ENCODE data around the gene ATOSA. TPM values are rescaled to one million over a fixed set of nuclear protein-coding genes. Genes with fewer than 3 reads are reported as not detected.

Gene ATOSA
- total RNA-seq, 4 donors from 2014 or later: 32.6 to 105 (median 64.3) TPM

DNA sequence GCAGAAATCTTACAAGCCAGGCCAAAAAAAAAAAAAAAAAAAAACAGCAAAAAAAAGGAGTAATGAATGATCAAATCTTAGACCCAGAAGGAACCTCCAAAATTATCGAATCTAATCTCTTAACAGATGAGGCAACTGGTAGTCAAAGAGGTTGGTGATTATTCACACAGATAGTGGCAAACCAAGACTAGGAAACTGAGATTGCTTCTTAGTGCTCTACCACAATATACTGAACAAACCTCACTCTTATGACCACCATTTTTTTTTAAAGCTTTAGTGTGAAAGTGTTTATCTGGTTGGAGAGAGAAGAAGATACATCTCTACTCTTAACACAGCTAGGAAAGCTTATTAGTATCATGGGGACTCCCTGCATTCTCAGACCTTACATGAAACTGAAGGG, 17.3 kb downstream of the ATOSA start:
- TF ChIP-seq EP300 (IDR thresholded peaks at IDR 0.05): no peak
- no peak for TF ChIP-seq POLR2A (IDR thresholded peaks at IDR 0.05)
- no peak for TF ChIP-seq POLR2AphosphoS5 (IDR thresholded peaks at IDR 0.05)
- TF ChIP-seq, protein P1, sequence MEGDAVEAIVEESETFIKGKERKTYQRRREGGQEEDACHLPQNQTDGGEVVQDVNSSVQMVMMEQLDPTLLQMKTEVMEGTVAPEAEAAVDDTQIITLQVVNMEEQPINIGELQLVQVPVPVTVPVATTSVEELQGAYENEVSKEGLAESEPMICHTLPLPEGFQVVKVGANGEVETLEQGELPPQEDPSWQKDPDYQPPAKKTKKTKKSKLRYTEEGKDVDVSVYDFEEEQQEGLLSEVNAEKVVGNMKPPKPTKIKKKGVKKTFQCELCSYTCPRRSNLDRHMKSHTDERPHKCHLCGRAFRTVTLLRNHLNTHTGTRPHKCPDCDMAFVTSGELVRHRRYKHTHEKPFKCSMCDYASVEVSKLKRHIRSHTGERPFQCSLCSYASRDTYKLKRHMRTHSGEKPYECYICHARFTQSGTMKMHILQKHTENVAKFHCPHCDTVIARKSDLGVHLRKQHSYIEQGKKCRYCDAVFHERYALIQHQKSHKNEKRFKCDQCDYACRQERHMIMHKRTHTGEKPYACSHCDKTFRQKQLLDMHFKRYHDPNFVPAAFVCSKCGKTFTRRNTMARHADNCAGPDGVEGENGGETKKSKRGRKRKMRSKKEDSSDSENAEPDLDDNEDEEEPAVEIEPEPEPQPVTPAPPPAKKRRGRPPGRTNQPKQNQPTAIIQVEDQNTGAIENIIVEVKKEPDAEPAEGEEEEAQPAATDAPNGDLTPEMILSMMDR (IDR thresholded peaks at IDR 0.05): no peak
- ATAC-seq: no peak
- Histone ChIP-seq H3K4me3 (no peak overlapping the region), H3K4me1 (peaks cover 13 to 71% (median 14%) of the 10 kb centered on the region in 3 donors), H3K27me3 (no peaks in the 10 kb centered on the region), H3K9me3 (no peaks in the 10 kb centered on the region), H3K27ac (no peak overlapping the region), H3K36me3 (peaks cover 4 to 78% of the 10 kb centered on the region in 2 donors)
- WGBS, 2 donors (ENCODE audit: low coverage in 1 of 2): 86 to 90% methylated on average over 1 of the region's 1 CpG

DNA sequence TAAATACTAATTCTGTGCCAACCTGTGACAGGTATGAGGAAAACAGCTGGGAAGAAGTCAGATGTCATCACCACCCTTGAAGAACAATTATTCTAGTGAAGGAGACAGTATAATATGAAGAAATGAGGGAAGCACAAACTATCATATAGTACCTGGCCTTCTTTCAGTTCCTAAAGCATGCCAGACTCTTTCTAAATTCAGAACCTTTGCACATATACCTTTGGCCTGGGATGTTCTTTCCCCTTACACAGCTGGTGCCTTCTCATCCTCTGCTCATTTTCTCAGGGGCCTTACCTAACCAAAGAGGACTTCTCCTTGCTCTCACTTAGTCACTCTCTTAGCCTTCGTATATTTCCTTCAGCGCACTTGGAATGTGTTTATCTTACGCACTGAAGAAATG, 19.0 kb downstream of the ATOSA start:
- no peak for TF ChIP-seq EP300 (IDR thresholded peaks at IDR 0.05)
- TF ChIP-seq, protein P1 (IDR thresholded peaks at IDR 0.05): no peak
- TF ChIP-seq POLR2AphosphoS5 (IDR thresholded peaks at IDR 0.05): no peak
- TF ChIP-seq POLR2A (IDR thresholded peaks at IDR 0.05): no peak
- H3K4me1 ChIP-seq: peaks cover 19 to 81% (median 20%) of the 10 kb centered on the region in 3 donors
- peaks cover 0 to 61% of the 10 kb centered on the region in 2 donors for H3K36me3 ChIP-seq
- H3K4me3 ChIP-seq: no peak overlapping the region
- ATAC-seq: no peak
- 94 to 100% methylated on average over 3 of the region's 3 CpGs for WGBS, 2 donors (ENCODE audit: low coverage in 1 of 2)
- no peaks in the 10 kb centered on the region for H3K9me3 ChIP-seq
- H3K27ac ChIP-seq: peak overlapping the region in 1 of 4 donors; percentile 13
- H3K27me3 ChIP-seq: no peaks in the 10 kb centered on the region

DNA sequence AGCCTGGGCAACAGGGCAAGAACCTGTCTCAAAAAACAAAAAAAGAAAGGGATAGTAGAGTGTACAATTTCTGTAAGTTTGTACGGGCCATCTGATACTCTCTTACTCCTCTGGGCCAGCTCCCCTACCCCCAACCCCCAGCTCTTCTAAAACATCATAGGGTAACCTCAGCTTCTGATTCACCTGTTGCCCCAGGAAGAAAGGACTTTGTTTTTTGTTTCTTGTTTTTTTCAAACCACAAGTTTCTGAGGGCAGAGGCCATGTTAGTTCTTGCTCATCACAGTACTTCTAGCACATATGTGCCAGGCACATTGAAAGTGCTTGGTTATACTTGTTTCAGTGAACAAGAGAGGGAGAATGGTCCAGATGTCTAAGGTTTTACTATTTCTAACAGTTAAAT, 20.2 kb downstream of the ATOSA start:
- H3K4me1 ChIP-seq: peaks cover 19 to 87% (median 20%) of the 10 kb centered on the region in 3 donors

GRCh38 chr15:52657338-52657737, 21.9 kb downstream of the ATOSA start:
- H3K36me3 ChIP-seq: peaks cover 0 to 33% of the 10 kb centered on the region in 2 donors
- 5 to 11% methylated on average over 1 of the region's 1 CpG for WGBS, 2 donors (ENCODE audit: low coverage in 1 of 2)
- TF ChIP-seq, protein P1 (IDR thresholded peaks at IDR 0.05): no peak
- no peak for TF ChIP-seq POLR2A (IDR thresholded peaks at IDR 0.05)
- peak; percentile 48 for TF ChIP-seq POLR2AphosphoS5 (IDR thresholded peaks at IDR 0.05)
- no peak for TF ChIP-seq EP300 (IDR thresholded peaks at IDR 0.05)
- H3K4me1 ChIP-seq: peaks cover 31 to 100% (median 34%) of the 10 kb centered on the region in 3 donors
- peak; percentile 38 for ATAC-seq
- H3K27ac ChIP-seq: peak overlapping the region; percentile 63 to 78 (median 71)
- no peak overlapping the region for H3K4me3 ChIP-seq
- H3K27me3 ChIP-seq: no peaks in the 10 kb centered on the region
- no peaks in the 10 kb centered on the region for H3K9me3 ChIP-seq

More for the DNA sequence above, 20.2 kb downstream of the ATOSA start:
- Histone ChIP-seq H3K27me3 (no peaks in the 10 kb centered on the region), H3K36me3 (peaks cover 0 to 49% of the 10 kb centered on the region in 2 donors), H3K9me3 (no peaks in the 10 kb centered on the region), H3K4me3 (no peak overlapping the region), H3K27ac (peak overlapping the region in 2 of 4 donors; percentile 69 to 78)
- WGBS, 2 donors (ENCODE audit: low coverage in 1 of 2): 78 to 94% methylated on average over 1 of the region's 1 CpG
- no peak for ATAC-seq
- TF ChIP-seq, protein P1 (IDR thresholded peaks at IDR 0.05): no peak
- TF ChIP-seq EP300 (IDR thresholded peaks at IDR 0.05): no peak
- TF ChIP-seq POLR2A (IDR thresholded peaks at IDR 0.05): no peak
- TF ChIP-seq POLR2AphosphoS5 (IDR thresholded peaks at IDR 0.05): no peak

DNA sequence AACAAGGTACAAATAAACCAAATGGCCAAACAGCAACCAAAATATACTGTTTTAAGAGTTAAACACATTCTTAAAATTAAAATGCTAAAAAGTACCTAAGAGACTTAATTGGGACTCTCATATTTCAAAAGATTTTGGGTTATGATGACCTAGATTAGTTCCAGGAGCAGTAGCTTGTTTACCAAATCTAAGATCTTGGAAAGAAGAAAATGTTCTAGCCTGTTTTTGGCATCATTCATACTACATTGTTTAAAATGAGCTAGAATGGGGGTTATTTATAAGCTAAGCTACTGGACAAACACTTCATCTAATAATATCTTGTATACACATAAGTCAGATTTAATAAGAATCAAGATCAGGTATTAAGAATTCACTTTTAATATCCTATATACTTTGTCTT, 22.8 kb downstream of the ATOSA start:
- TF ChIP-seq EP300 (IDR thresholded peaks at IDR 0.05): no peak
- peak; percentile 75 for TF ChIP-seq POLR2AphosphoS5 (IDR thresholded peaks at IDR 0.05)
- Histone ChIP-seq H3K4me3 (no peak overlapping the region), H3K27me3 (no peaks in the 10 kb centered on the region), H3K36me3 (peaks cover 0 to 28% of the 10 kb centered on the region in 2 donors), H3K27ac (peak overlapping the region; percentile 63 to 78 (median 71)), H3K9me3 (no peaks in the 10 kb centered on the region), H3K4me1 (peaks cover 32 to 99% (median 38%) of the 10 kb centered on the region in 3 donors)
- ATAC-seq: no peak
